Measurements from ENCODE around the gene GNG12. TPM values are rescaled to one million over a fixed set of nuclear protein-coding genes. Genes with fewer than 3 reads are reported as not detected.

Gene GNG12
- total and polyA plus RNA-seq, 9 of the 15 experiments (the other 6 are each of a cell fraction or from before 2014, with no cell fraction given), result 2.6 to 6.0 (median 4.1) TPM

- TF ChIP-seq CHCHD3 (CRISPR knock-in tag; IDR thresholded peaks at IDR 0.05) (no peak), TSHZ1 (CRISPR knock-in tag; IDR thresholded peaks at IDR 0.05) (no peak), TAF7 (tag; IDR thresholded peaks at IDR 0.05) (no peak), EP400 (IDR thresholded peaks at IDR 0.05) (0 out of 2 replicates have a peak, but pooled peaks have one; percentile 16), HDAC1 (IDR thresholded peaks at IDR 0.05) (peak in 1 of 2 experiments; percentile 15; a peak in 1 of 4 replicates), BDP1 (IDR thresholded peaks at IDR 0.05; ENCODE audit: insufficient read depth, insufficient read length) (no peak), CXXC5 (CRISPR knock-in tag; IDR thresholded peaks at IDR 0.05) (0 out of 2 replicates have a peak, but pooled peaks have one; percentile 19), GMEB1 (CRISPR knock-in tag; IDR thresholded peaks at IDR 0.05) (no peak), GABPB1 (CRISPR knock-in tag; IDR thresholded peaks at IDR 0.05) (no peak), ZNF408 (CRISPR knock-in tag; IDR thresholded peaks at IDR 0.05; ENCODE audit: low read depth) (no peak), BMI1 (IDR thresholded peaks at IDR 0.05; ENCODE audit: low read length) (no peak), JUN (IDR thresholded peaks at IDR 0.05; ENCODE audit: borderline replicate concordance, low read depth, low read length) (no peak), JUN (CRISPR knock-in tag; IDR thresholded peaks at IDR 0.05; ENCODE audit: borderline replicate concordance) (no peak), E2F4 (CRISPR knock-in tag; IDR thresholded peaks at IDR 0.05; ENCODE audit: low read depth) (no peak), ZC3H8 (IDR thresholded peaks at IDR 0.05) (no peak), KLF10 (CRISPR knock-in tag; IDR thresholded peaks at IDR 0.05) (no peak), AFF1 (IDR thresholded peaks at IDR 0.05; ENCODE audit: low read depth in 1 of 2, partially characterized antibody in 2 of 2) (peak in 1 of 2 experiments; percentile 21)
These were observed 83.2 kb downstream of the GNG12 start (continued) for GRCh38 chr1:67749844-67750690.

All from K562 (cell line).